Measurements from ENCODE around the gene GAB1.

Gene GAB1

DNA sequence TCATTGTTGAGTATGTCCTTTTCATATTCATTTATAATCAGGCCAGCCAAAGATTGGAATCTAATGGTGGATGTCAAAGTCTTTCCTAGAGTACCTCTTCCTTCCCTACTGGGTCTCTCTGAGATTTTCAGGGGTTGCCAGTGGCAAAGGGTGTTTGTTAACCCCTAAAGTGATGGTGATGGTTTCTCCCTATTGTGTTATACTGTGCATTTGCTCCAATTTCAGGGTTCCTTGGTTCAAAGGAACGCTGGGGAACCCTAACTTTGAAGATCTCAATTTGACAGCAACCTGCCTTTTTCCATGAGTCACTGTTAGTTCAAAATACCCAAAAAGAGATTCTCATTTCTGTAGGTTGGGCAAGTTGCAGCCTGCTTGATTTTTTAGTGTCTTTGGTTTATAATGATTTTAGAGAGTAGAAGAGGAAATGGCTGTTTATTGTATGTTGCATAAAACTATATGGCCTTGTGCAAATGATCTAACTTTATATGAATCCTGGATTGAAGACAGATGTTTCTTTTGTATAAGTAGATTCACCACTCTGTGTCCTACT, 23.0 kb downstream of the GAB1 start:
- TF ChIP-seq ZFP30 (CRISPR knock-in tag; IDR thresholded peaks at IDR 0.05) (no peak), ZC3H10 (CRISPR knock-in tag; IDR thresholded peaks at IDR 0.05) (no peak), TCF4 (CRISPR knock-in tag; IDR thresholded peaks at IDR 0.05; ENCODE audit: borderline replicate concordance) (no peak)
- peak; percentile 8; the same call in 1 of the 3 replicates for ATAC-seq

- TF ChIP-seq GLIS3 (CRISPR knock-in tag; IDR thresholded peaks at IDR 0.05) (no peak), ARNTL (CRISPR knock-in tag; IDR thresholded peaks at IDR 0.05; ENCODE audit: borderline replicate concordance, low read depth) (no peak), ESRRG (CRISPR knock-in tag; IDR thresholded peaks at IDR 0.05) (no peak), ZNF70 (CRISPR knock-in tag; IDR thresholded peaks at IDR 0.05) (no peak), TSHZ2 (CRISPR knock-in tag; IDR thresholded peaks at IDR 0.05) (no peak), ISL1 (CRISPR knock-in tag; IDR thresholded peaks at IDR 0.05) (peak; percentile 79), RARB (CRISPR knock-in tag; IDR thresholded peaks at IDR 0.05) (no peak), TCF4 (CRISPR knock-in tag; IDR thresholded peaks at IDR 0.05; ENCODE audit: borderline replicate concordance) (no peak)
- peak; percentile 69 for ATAC-seq
These were observed 24.4 kb downstream of the GAB1 start for GRCh38 chr4:143360838-143361625.

DNA sequence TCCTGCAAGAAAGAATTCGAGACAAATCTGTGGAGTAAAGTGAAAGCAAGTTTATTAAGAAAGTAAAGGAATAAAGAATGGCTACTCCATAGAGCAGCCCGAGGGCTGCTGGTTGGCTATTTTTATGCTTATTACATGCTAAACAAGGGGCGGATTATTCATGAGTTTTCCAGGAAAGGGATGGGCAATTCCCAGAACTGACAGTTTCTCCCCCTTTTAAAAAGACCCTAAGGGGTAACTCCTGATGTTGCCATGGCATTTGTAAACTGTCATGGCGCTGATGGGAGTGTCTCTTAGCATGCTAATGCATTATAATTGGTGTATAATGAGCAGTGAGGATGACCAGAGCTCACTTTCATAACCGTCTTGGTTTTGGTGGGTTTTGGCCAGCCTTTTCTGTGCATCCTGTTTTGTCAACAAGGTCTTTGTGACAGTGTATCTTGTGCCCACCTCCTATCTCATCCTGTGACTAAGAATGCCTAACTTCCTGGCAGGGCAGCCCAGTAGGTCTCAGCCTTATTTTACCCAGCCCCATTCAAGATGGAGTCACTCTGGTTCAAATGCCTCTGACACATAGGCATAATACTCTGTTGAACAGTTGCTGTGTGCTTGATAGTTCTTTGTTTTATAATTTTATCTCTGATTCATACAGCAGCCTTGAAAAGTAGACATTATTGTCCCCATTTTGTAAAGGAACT, 25.8 kb downstream of the GAB1 start:
- peak; percentile 45; the same call in 1 of the 2 replicates for TF ChIP-seq ZFP3 (CRISPR knock-in tag; IDR thresholded peaks at IDR 0.05)
- TF ChIP-seq CSRNP3 (CRISPR knock-in tag; IDR thresholded peaks at IDR 0.05): no peak
- TF ChIP-seq, protein P1, sequence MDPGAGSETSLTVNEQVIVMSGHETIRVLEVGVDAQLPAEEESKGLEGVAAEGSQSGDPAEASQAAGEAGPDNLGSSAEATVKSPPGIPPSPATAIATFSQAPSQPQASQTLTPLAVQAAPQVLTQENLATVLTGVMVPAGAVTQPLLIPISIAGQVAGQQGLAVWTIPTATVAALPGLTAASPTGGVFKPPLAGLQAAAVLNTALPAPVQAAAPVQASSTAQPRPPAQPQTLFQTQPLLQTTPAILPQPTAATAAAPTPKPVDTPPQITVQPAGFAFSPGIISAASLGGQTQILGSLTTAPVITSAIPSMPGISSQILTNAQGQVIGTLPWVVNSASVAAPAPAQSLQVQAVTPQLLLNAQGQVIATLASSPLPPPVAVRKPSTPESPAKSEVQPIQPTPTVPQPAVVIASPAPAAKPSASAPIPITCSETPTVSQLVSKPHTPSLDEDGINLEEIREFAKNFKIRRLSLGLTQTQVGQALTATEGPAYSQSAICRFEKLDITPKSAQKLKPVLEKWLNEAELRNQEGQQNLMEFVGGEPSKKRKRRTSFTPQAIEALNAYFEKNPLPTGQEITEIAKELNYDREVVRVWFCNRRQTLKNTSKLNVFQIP (CRISPR knock-in tag; IDR thresholded peaks at IDR 0.05; ENCODE audit: borderline replicate concordance, low read depth): no peak
- no peak for TF ChIP-seq ARNTL (CRISPR knock-in tag; IDR thresholded peaks at IDR 0.05; ENCODE audit: borderline replicate concordance, low read depth)
- no peak for TF ChIP-seq BACH2 (CRISPR knock-in tag; IDR thresholded peaks at IDR 0.05; ENCODE audit: borderline replicate concordance)
- TF ChIP-seq ZFP30 (CRISPR knock-in tag; IDR thresholded peaks at IDR 0.05): no peak
- TF ChIP-seq, protein P2, sequence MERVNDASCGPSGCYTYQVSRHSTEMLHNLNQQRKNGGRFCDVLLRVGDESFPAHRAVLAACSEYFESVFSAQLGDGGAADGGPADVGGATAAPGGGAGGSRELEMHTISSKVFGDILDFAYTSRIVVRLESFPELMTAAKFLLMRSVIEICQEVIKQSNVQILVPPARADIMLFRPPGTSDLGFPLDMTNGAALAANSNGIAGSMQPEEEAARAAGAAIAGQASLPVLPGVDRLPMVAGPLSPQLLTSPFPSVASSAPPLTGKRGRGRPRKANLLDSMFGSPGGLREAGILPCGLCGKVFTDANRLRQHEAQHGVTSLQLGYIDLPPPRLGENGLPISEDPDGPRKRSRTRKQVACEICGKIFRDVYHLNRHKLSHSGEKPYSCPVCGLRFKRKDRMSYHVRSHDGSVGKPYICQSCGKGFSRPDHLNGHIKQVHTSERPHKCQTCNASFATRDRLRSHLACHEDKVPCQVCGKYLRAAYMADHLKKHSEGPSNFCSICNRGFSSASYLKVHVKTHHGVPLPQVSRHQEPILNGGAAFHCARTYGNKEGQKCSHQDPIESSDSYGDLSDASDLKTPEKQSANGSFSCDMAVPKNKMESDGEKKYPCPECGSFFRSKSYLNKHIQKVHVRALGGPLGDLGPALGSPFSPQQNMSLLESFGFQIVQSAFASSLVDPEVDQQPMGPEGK (CRISPR knock-in tag; IDR thresholded peaks at IDR 0.05; ENCODE audit: borderline replicate concordance): no peak
- no peak for TF ChIP-seq ZNF70 (CRISPR knock-in tag; IDR thresholded peaks at IDR 0.05)
- no peak for TF ChIP-seq TOX (CRISPR knock-in tag; IDR thresholded peaks at IDR 0.05; ENCODE audit: borderline replicate concordance)
- no peak for TF ChIP-seq CREB5 (CRISPR knock-in tag; IDR thresholded peaks at IDR 0.05; ENCODE audit: low read depth)
- TF ChIP-seq OSR1 (CRISPR knock-in tag; IDR thresholded peaks at IDR 0.05): no peak
- 0 out of 2 replicates have a peak, but pooled peaks have one; percentile 60 for TF ChIP-seq CSDC2 (CRISPR knock-in tag; IDR thresholded peaks at IDR 0.05)
- TF ChIP-seq TSHZ2 (CRISPR knock-in tag; IDR thresholded peaks at IDR 0.05): no peak
- no peak for TF ChIP-seq ISL1 (CRISPR knock-in tag; IDR thresholded peaks at IDR 0.05)
- TF ChIP-seq ZC3H10 (CRISPR knock-in tag; IDR thresholded peaks at IDR 0.05): no peak
- ATAC-seq: no peak
